Measurements from ENCODE around the gene CREG2. TPM values are rescaled to one million over a fixed set of nuclear protein-coding genes. Genes with fewer than 3 reads are reported as not detected.

CREG2 gene
- total RNA-seq, 3 donors from 2014 or later (not counting 1 experiment from before 2014, with no cell fraction given), result not detected

DNA sequence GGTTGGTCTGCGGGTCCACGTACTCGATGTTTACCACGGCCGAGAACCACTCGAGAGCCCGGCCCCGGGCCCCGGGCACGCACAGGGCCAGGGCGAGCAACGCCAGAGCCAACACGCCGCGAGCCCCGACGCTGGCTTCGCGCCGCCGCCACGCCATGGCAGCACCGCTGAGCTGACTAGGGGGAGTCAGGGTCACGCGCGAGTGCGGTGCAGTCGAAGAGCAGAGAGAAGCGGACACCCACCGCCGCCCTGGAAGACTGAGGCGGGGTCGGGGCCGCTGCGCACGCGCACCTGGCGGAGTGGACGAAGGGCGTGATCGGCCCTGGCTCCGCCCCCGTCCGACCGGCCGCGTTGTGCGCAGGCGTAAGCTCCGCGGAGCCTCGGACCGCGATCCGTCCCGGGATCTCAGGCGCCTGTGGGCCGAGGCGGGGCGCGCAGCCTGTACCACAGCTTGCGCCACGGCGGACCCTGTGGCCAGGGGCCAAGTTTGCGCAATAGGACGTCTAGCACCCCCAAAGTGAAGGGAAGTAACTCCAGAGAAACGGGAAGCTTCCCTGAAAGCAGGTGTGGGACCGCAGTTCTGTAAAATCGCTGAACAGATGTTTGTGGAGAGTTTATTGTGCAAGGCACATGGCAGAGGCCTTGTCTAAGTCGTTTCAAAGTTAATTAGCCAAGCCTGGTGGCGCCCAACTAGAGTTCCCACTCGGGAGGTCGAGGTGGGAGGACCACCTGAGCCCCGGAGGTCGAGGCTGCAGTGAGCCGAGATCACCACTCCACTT lies 78.7 kb downstream of the CREG2 start, which contains the start of gene RNF149:
RNF149 (minus strand) TSS at position 270 of the 779 bp plus-strand sequence; CDS start at position 157, 113 bp downstream.
- Histone ChIP-seq H3K9me3 (ENCODE audit: control insufficient read depth, insufficient read depth, low read length) (no peaks in the 10 kb centered on the region), H3K4me3 (ENCODE audit: low read length) (peak within 1 kb of the TSS; percentile 73), H3K4me1 (ENCODE audit: control insufficient read depth, insufficient read depth, low read length) (peaks cover 56% of the 10 kb centered on the region), H3K27me3 (ENCODE audit: control insufficient read depth, insufficient read depth, low read length) (no peaks in the 10 kb centered on the region), H3K27ac (ENCODE audit: low read length) (peak within 1 kb of the TSS; percentile 87), H3K36me3 (ENCODE audit: control insufficient read depth, insufficient read depth, low read length) (peaks cover 4% of the 10 kb centered on the region)
- Mint-ChIP-seq H3K27me3 (ENCODE audit: low read depth in 2 of 2) (no peaks in the 10 kb centered on the region), H3K27ac (peak within 1 kb of the TSS; percentile 96 to 98), H3K9me3 (no peaks in the 10 kb centered on the region), H3K36me3 (no peaks in the 10 kb centered on the region), H3K4me1 (peaks cover 77 to 80% of the 10 kb centered on the region in 2 donors), H3K4me3 (peak within 1 kb of the TSS; percentile 99)
- TF ChIP-seq, protein P1, sequence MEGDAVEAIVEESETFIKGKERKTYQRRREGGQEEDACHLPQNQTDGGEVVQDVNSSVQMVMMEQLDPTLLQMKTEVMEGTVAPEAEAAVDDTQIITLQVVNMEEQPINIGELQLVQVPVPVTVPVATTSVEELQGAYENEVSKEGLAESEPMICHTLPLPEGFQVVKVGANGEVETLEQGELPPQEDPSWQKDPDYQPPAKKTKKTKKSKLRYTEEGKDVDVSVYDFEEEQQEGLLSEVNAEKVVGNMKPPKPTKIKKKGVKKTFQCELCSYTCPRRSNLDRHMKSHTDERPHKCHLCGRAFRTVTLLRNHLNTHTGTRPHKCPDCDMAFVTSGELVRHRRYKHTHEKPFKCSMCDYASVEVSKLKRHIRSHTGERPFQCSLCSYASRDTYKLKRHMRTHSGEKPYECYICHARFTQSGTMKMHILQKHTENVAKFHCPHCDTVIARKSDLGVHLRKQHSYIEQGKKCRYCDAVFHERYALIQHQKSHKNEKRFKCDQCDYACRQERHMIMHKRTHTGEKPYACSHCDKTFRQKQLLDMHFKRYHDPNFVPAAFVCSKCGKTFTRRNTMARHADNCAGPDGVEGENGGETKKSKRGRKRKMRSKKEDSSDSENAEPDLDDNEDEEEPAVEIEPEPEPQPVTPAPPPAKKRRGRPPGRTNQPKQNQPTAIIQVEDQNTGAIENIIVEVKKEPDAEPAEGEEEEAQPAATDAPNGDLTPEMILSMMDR (IDR thresholded peaks at IDR 0.05), result no peak
- WGBS (ENCODE audit: insufficient coverage), result under 1% methylated on average over 76 of the region's 76 CpGs
- peak; percentile 72 to 88 (median 83) for ATAC-seq
- intact Hi-C loops (cut with micrococcal nuclease), result loop anchor here (10.0 kb wide), 1 partner anchor 724 kb away; no protein-coding TSS in a partner anchor
- DNase-seq, result peak; percentile 94 to 95

DNA sequence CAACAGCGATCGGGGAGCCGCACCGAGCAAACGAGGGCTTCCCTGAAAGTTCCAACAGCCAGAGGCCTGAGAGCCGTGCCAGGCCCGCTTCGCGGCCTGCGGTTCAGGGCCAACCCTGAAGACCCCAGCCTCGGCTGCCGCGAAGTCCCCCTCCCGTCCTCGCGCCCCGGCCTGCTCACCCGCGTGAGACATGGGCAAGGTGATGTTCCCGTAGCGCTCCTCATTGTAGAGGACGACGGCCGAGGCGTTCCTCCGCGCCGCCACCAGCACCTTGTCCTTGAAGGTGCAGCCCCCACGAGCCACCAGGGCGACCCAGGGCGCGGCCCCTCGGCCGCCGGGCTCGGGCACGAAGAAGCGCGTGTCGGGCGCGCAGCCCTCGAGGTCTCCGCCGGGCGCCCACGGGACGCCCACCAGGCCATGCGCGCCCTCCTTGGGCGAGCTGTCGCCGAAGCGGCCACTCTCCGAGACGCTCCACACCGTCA lies 79.3 kb downstream of the CREG2 start:
- intact Hi-C loops (cut with micrococcal nuclease), result loop anchor here (1.0 to 10.0 kb wide), 3 partner anchors 55 to 723 kb away; partner anchors contain the start of gene RPL31
- Histone ChIP-seq H3K4me1 (ENCODE audit: control insufficient read depth, insufficient read depth, low read length) (peaks cover 53% of the 10 kb centered on the region), H3K4me3 (ENCODE audit: low read length) (peak overlapping the region; percentile 73), H3K27ac (ENCODE audit: low read length) (peak overlapping the region; percentile 87), H3K36me3 (ENCODE audit: control insufficient read depth, insufficient read depth, low read length) (peaks cover 4% of the 10 kb centered on the region), H3K27me3 (ENCODE audit: control insufficient read depth, insufficient read depth, low read length) (no peaks in the 10 kb centered on the region), H3K9me3 (ENCODE audit: control insufficient read depth, insufficient read depth, low read length) (no peaks in the 10 kb centered on the region)
- ATAC-seq (peak in 2 of 3 donors; percentile 5 to 11), DNase-seq (peak; percentile 53 to 58)
- TF ChIP-seq, protein P1 (IDR thresholded peaks at IDR 0.05), result no peak
- WGBS (ENCODE audit: insufficient coverage), result under 1% methylated on average over 57 of the region's 57 CpGs
- Mint-ChIP-seq H3K9me3 (no peaks in the 10 kb centered on the region), H3K4me3 (peak overlapping the region; percentile 99), H3K27ac (peak overlapping the region; percentile 96 to 98), H3K36me3 (no peaks in the 10 kb centered on the region), H3K4me1 (peaks cover 77 to 78% of the 10 kb centered on the region in 2 donors), H3K27me3 (ENCODE audit: low read depth in 2 of 2) (no peaks in the 10 kb centered on the region)

DNA sequence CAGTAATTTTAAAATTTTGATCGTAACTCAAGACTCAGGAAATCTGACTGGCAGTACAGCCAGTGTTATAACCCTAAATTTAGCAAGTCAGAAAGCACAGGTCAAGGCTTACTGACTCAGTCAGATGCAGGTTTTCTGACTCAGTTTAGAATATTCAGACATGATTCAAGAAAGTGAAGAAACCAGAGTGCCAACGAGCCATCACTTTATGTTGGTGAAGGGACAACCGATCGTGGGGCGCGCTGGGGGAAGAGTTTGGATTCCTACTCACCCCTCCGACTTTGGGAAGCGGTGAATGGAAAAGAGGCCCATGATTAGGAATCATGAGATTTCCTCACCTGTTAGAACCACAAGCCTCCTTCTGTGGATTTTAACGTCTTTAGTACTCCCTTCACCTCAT lies 79.8 kb downstream of the CREG2 start:
- DNase-seq, result peak in 1 of 2 donors; percentile 18
- TF ChIP-seq, protein P1 (IDR thresholded peaks at IDR 0.05), result no peak
- H3K4me1 ChIP-seq (ENCODE audit: control insufficient read depth, insufficient read depth, low read length), result peaks cover 54% of the 10 kb centered on the region
- peak overlapping the region; percentile 87 for H3K27ac ChIP-seq (ENCODE audit: low read length)
- Mint-ChIP-seq H3K4me1 (peaks cover 77 to 78% of the 10 kb centered on the region in 2 donors), H3K9me3 (no peaks in the 10 kb centered on the region), H3K27me3 (ENCODE audit: low read depth in 2 of 2) (no peaks in the 10 kb centered on the region), H3K27ac (peak overlapping the region; percentile 96 to 98), H3K4me3 (peak overlapping the region; percentile 99), H3K36me3 (no peaks in the 10 kb centered on the region)
- ATAC-seq, result no peak
- H3K36me3 ChIP-seq (ENCODE audit: control insufficient read depth, insufficient read depth, low read length), result peaks cover 4% of the 10 kb centered on the region
- 36% methylated on average over 9 of the region's 9 CpGs for WGBS (ENCODE audit: insufficient coverage)
- H3K27me3 ChIP-seq (ENCODE audit: control insufficient read depth, insufficient read depth, low read length), result no peaks in the 10 kb centered on the region
- intact Hi-C loops (cut with micrococcal nuclease), result loop anchor here (1.0 to 10.0 kb wide), 3 partner anchors 54 to 723 kb away; partner anchors contain the start of gene RPL31
- H3K4me3 ChIP-seq (ENCODE audit: low read length), result peak overlapping the region; percentile 73
- H3K9me3 ChIP-seq (ENCODE audit: control insufficient read depth, insufficient read depth, low read length), result no peaks in the 10 kb centered on the region

Measured in natural killer cell (primary cell).